MCF 10A (cell line): ENCODE data around the gene MATR3. TPM values are rescaled to one million over a fixed set of nuclear protein-coding genes. Genes with fewer than 3 reads are reported as not detected.
A peak's percentile ranks its signal among the peaks of the same experiment; 100 is the strongest.

ENCODE experiments used
- BruUV-seq: library from RNA; stranded (reverse); fragments of 400-500 nt; replicated peaks from 2 replicates; lab custom pipeline; 2021; lab: Mats Ljungman, UMichigan
- CTCF ChIA-PET: fragments of 300-600 bp; sonication (Branson Sonifier 250); formaldehyde crosslinking; extraction: SDS; loops from one replicate; lab custom pipeline; 2021; ENCODE audit warnings: antibody characterized with exemption, inconsistent platforms; lab: Yijun Ruan, JAX
- POLR2A ChIA-PET: fragments of 300-600, 350-650 bp; sonication (Branson Sonifier 250); formaldehyde crosslinking; extraction: SDS; loops from one replicate; lab custom pipeline; 2020; ENCODE audit warnings: antibody characterized with exemption, inconsistent platforms; lab: Yijun Ruan, JAX
- DNase-seq: peaks from one replicate; pipeline ENCODE4 v3.0.0-alpha.2; 2018; ENCODE audit not compliant: unreplicated experiment
- H3K27ac Mint-ChIP-seq: one replicate; pipeline ENCODE4 v1.8.0; 2022; ENCODE audit warnings: mild to moderate bottlenecking, low read depth, mixed read lengths; ENCODE audit not compliant: unreplicated experiment
- H3K27me3 Mint-ChIP-seq: one replicate; pipeline ENCODE4 v1.8.0; 2022; ENCODE audit warnings: mixed read lengths; ENCODE audit not compliant: insufficient read depth, unreplicated experiment
- H3K36me3 Mint-ChIP-seq: one replicate; pipeline ENCODE4 v1.8.0; 2022; ENCODE audit warnings: mild to moderate bottlenecking, moderate library complexity, mixed read lengths; ENCODE audit not compliant: insufficient read depth, unreplicated experiment
- H3K4me1 Mint-ChIP-seq: one replicate; pipeline ENCODE4 v1.8.0; 2022; ENCODE audit warnings: mixed read lengths; ENCODE audit not compliant: insufficient read depth, unreplicated experiment
- H3K4me3 Mint-ChIP-seq: one replicate; pipeline ENCODE4 v1.8.0; 2022; ENCODE audit warnings: mild to moderate bottlenecking, moderate library complexity, mixed read lengths; ENCODE audit not compliant: unreplicated experiment
- H3K9me3 Mint-ChIP-seq: one replicate; pipeline ENCODE4 v1.8.0; 2022; ENCODE audit warnings: mixed read lengths; ENCODE audit not compliant: unreplicated experiment
- CTCF ChIP-seq: fragments of 200-600 bp; IDR thresholded peaks from one replicate; pipeline ENCODE4 v1.8.0; 2022; ENCODE audit warnings: antibody characterized with exemption, mild to moderate bottlenecking; ENCODE audit not compliant: unreplicated experiment
- intact Hi-C: fragments of 100-400 bp; cut with micrococcal nuclease; formaldehyde crosslinking; loops from 2 replicates; pipeline ENCODE4 v1.14.1; 2022
- total RNA-seq: library from RNA; stranded (reverse); gene quantifications from 2 replicates; pipeline ENCODE4 v1.2.3, GENCODE V29; 2022

MATR3 gene
- total RNA-seq, 1 experiment from 2014 or later, result 159 TPM

- peak overlapping the region; percentile 65 for H3K27ac Mint-ChIP-seq
- peaks cover 49% of the 10 kb centered on the region for H3K4me1 Mint-ChIP-seq
- peaks cover 54% of the 10 kb centered on the region for H3K36me3 Mint-ChIP-seq
- no peaks in the 10 kb centered on the region for H3K27me3 Mint-ChIP-seq
- CTCF ChIA-PET, result interaction anchor here (0.6 to 1.2 kb wide), 10 partner anchors 14 to 1141 kb away, joined by 3 to 5 read pairs (median 3); no protein-coding TSS in a partner anchor
- peak; percentile 95 for DNase-seq
- no TSS peak for BruUV-seq
- peak overlapping the region; percentile 74 for H3K4me3 Mint-ChIP-seq
- TF ChIP-seq CTCF, result peak; percentile 10
- POLR2A ChIA-PET, result interaction anchor here (0.6 to 20.1 kb wide), 33 partner anchors 11 to 1066 kb away, joined by 3 to 413 read pairs (median 3); partner anchors contain the start of genes CTNNA1, EGR1, ETF1 and HSPA9
- H3K9me3 Mint-ChIP-seq, result no peaks in the 10 kb centered on the region
- intact Hi-C loops, result no loop called here
Measured at GRCh38 chr5:139273572-139274289, 19.8 kb upstream of the MATR3 start.

- TSS peak; percentile 20 for BruUV-seq
- H3K4me1 Mint-ChIP-seq, result peaks cover 49% of the 10 kb centered on the region
- intact Hi-C loops, result no loop called here
Measured at GRCh38 chr5:139275536-139275935, 18.0 kb upstream of the MATR3 start.

GRCh38 chr5:139275956-139276355 is 17.6 kb upstream of the MATR3 start:
- intact Hi-C loops, result no loop called here
- BruUV-seq, result no TSS peak
- H3K36me3 Mint-ChIP-seq, result peaks cover 76% of the 10 kb centered on the region

More at GRCh38 chr5:139275536-139275935, 18.0 kb upstream of the MATR3 start:
- H3K36me3 Mint-ChIP-seq, result peaks cover 72% of the 10 kb centered on the region
- no peak for DNase-seq
- H3K4me3 Mint-ChIP-seq, result peak overlapping the region; percentile 74
- H3K9me3 Mint-ChIP-seq, result no peaks in the 10 kb centered on the region
- TF ChIP-seq CTCF, result no peak
- H3K27me3 Mint-ChIP-seq, result no peaks in the 10 kb centered on the region
- ChIA-PET CTCF (interaction anchor here (0.5 to 2.0 kb wide), 13 partner anchors 8 to 922 kb away, joined by 3 to 13 read pairs (median 4); no protein-coding TSS in a partner anchor), POLR2A (interaction anchor here (0.6 to 20.1 kb wide), 21 partner anchors 10 to 811 kb away, joined by 3 to 413 read pairs (median 4); partner anchors contain the start of genes CTNNA1, EGR1, ETF1 and HSPA9)
- H3K27ac Mint-ChIP-seq, result peak overlapping the region; percentile 65

More at GRCh38 chr5:139275956-139276355, 17.6 kb upstream of the MATR3 start:
- ChIA-PET CTCF (interaction anchor here (0.5 to 2.0 kb wide), 14 partner anchors 8 to 923 kb away, joined by 3 to 13 read pairs (median 4); no protein-coding TSS in a partner anchor), POLR2A (interaction anchor here (0.6 to 20.1 kb wide), 21 partner anchors 10 to 811 kb away, joined by 3 to 413 read pairs (median 3); partner anchors contain the start of genes CTNNA1, EGR1, ETF1 and HSPA9)
- Mint-ChIP-seq H3K9me3 (no peaks in the 10 kb centered on the region), H3K27me3 (no peaks in the 10 kb centered on the region), H3K4me1 (peaks cover 49% of the 10 kb centered on the region), H3K4me3 (peak overlapping the region; percentile 74), H3K27ac (peak overlapping the region; percentile 65)
- peak; percentile 75 for DNase-seq
- TF ChIP-seq CTCF, result no peak
